Activated naive CD8-positive, alpha-beta T cell (primary cell): ENCODE measurements around the gene OVOL1.
A peak's percentile ranks its signal among the peaks of the same experiment; 100 is the strongest.
"Not testable (repeated sequence)": the region's sequence is repeated elsewhere in the genome, so short reads cannot be mapped to it uniquely, and the experiment has no call there.

ENCODE experiments used
- H3K27ac Mint-ChIP-seq: one replicate; pipeline ENCODE4 v1.8.0; 2021; ENCODE audit warnings: mixed read lengths
- H3K27me3 Mint-ChIP-seq: one replicate; pipeline ENCODE4 v1.8.0; 2021; ENCODE audit warnings: mixed read lengths
- H3K36me3 Mint-ChIP-seq: one replicate; pipeline ENCODE4 v1.8.0; 2021; ENCODE audit warnings: mixed read lengths
- H3K4me1 Mint-ChIP-seq: one replicate; pipeline ENCODE4 v1.8.0; 2021; ENCODE audit warnings: low read depth, mixed read lengths
- H3K4me3 Mint-ChIP-seq: one replicate; pipeline ENCODE4 v1.8.0; 2021; ENCODE audit warnings: mild to moderate bottlenecking, mixed read lengths
- H3K9me3 Mint-ChIP-seq: one replicate; pipeline ENCODE4 v1.8.0; 2021; ENCODE audit warnings: low read depth, mixed read lengths

OVOL1 gene

DNA sequence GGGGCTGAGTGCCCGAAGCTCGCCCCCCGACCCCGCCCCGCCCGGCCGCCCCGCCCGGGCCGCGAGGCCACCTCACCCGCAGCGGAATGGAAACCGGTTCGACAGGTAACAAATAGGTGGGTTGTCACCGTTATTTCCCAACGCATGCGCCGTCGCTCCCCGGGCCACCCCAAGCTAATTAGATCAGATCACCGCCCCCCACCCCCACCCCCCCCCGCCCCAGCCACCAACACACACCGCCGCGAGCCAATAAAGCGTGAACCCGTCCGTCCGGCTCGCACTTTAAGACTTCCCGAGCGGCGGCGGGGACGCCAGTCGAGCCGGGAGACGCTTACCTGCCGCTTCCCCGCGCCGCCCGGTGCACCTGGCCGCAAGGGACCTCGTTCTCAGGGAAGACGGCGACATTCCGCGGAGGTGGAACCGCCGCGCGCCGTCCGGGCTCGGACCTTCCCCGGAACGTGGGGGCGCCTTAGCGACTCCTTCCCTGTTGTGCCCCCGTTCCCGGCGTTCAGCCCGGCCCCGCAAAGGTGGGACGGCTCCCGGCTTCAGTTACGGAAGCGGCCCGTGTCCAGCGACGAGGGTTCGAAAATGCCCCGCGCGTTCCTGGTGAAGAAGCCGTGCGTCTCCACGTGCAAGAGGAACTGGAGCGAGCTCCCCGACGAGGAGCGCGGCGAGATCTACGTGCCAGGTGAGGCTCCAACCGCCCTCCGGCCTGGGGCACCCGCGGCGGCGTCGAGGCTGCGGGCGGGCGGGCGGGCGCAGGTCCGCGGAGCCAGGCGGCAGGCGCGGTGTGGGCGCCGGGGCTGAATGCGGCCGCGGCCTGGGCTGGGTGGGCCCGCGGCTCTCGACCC lies at the start of gene OVOL1:
OVOL1 (plus strand) TSS at position 278 of the 851 bp plus-strand sequence; CDS start at position 589, 311 bp downstream.
- Mint-ChIP-seq H3K27me3 (peaks cover 14% of the 10 kb centered on the region), H3K9me3 (no peaks in the 10 kb centered on the region), H3K4me1 (peaks cover 17% of the 10 kb centered on the region), H3K27ac (no peak within 1 kb of the TSS), H3K4me3 (peak within 1 kb of the TSS; percentile 81), H3K36me3 (no peaks in the 10 kb centered on the region)

DNA sequence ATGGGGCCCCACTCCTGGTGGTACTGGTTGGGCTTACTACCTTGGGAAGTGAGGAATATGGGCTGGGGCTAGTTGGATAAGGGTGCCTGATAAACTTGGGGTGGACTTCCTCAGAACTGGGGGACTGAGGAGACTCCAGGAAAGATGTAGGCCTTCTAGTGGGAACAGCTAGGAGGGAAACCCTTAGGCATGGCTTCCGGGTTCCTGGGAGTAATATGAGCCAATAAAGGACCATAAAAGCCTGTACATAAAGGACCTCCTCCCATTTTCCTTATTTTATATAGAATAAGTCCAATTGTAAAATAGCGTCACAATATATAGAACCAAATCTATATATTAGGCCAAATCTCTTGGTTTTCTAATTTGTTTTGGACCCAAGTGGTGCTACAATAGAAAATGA lies 47.8 kb upstream of the OVOL1 start:
- H3K4me3 Mint-ChIP-seq, result no peak overlapping the region
- H3K27me3 Mint-ChIP-seq, result peaks cover 6% of the 10 kb centered on the region
- no peaks in the 10 kb centered on the region for H3K36me3 Mint-ChIP-seq
- no peak overlapping the region for H3K27ac Mint-ChIP-seq
- H3K4me1 Mint-ChIP-seq, result no peaks in the 10 kb centered on the region
- H3K9me3 Mint-ChIP-seq, result no peaks in the 10 kb centered on the region

- no peak overlapping the region for H3K27ac Mint-ChIP-seq
- H3K27me3 Mint-ChIP-seq, result peaks cover 10% of the 10 kb centered on the region
- H3K4me1 Mint-ChIP-seq, result no peaks in the 10 kb centered on the region
- H3K4me3 Mint-ChIP-seq, result no peak overlapping the region
- H3K36me3 Mint-ChIP-seq, result no peaks in the 10 kb centered on the region
- H3K9me3 Mint-ChIP-seq, result no peaks in the 10 kb centered on the region
These were observed 45.7 kb upstream of the OVOL1 start for GRCh38 chr11:65741185-65741584.

- Mint-ChIP-seq H3K4me1 (no peaks in the 10 kb centered on the region), H3K27ac (no peak overlapping the region), H3K27me3 (peaks cover 10% of the 10 kb centered on the region), H3K4me3 (no peak overlapping the region), H3K9me3 (no peaks in the 10 kb centered on the region), H3K36me3 (no peaks in the 10 kb centered on the region)
These were observed 44.5 kb upstream of the OVOL1 start for GRCh38 chr11:65742353-65742752.

DNA sequence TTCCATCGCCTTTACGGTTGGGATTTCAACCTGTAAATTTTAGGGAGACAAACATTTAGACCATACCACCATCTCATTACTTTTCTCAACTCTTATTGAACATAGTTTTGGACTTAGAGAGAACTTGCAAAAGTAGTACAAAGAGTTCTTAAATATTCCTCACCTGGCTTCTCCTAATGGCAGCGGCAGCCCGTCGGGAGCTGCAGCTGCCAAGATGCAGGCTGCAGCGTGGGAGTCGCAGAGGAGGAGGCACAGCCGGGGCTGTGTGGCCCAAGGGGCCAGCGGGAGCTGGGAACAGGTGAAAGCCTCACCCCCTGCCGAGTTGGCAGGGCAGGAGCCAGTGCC lies 43.2 kb upstream of the OVOL1 start:
- Mint-ChIP-seq H3K27me3 (peaks cover 10% of the 10 kb centered on the region), H3K27ac (no peak overlapping the region), H3K36me3 (no peaks in the 10 kb centered on the region), H3K9me3 (no peaks in the 10 kb centered on the region), H3K4me1 (no peaks in the 10 kb centered on the region), H3K4me3 (no peak overlapping the region)

DNA sequence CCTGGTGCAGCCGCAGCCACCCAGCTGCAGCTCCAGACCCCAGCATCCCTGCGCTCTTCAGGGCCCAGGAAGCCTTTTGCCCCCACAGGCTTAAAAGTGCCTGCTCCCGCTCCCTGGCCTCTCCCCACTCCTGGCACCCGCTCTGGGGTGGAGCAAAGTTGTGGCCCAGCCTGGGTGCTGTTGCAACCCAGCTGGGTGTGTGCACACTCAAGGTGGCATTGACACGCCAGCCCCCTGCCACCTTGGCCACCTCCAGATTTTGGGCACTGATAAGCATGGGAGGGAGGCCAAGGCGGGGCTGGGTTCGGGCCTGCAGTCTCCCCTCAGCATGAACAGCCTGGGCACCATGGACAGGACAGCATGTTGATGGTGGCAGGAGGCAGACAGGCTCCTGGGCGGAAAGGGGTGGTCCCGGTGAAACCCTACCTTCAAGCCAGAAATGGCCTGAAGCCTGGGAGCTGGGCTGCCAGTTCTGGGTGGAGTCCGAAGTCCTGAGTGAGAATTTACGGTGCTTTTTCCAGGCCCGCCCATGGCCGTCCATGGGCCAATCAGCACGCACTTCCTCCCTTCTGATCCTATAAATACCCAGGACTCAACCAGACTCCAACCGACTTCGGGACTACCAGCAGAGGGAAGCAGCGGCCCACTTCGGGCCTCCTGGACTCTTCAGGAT lies 42.7 kb upstream of the OVOL1 start:
- Mint-ChIP-seq H3K36me3 (no peaks in the 10 kb centered on the region), H3K9me3 (no peaks in the 10 kb centered on the region), H3K27me3 (peaks cover 10% of the 10 kb centered on the region)

GRCh38 chr11:65744699-65745042 lies 42.2 kb upstream of the OVOL1 start:
- Mint-ChIP-seq H3K4me3 (no peak overlapping the region), H3K27ac (no peak overlapping the region), H3K36me3 (no peaks in the 10 kb centered on the region)

More for the DNA sequence above, 42.7 kb upstream of the OVOL1 start:
- no peaks in the 10 kb centered on the region for H3K4me1 Mint-ChIP-seq
- no peak overlapping the region for H3K27ac Mint-ChIP-seq
- H3K4me3 Mint-ChIP-seq, result no peak overlapping the region

GRCh38 chr11:65745049-65745448 lies 41.8 kb upstream of the OVOL1 start:
- Mint-ChIP-seq H3K4me1 (no peaks in the 10 kb centered on the region), H3K27ac (no peak overlapping the region), H3K27me3 (peaks cover 8% of the 10 kb centered on the region), H3K36me3 (no peaks in the 10 kb centered on the region), H3K4me3 (no peak overlapping the region), H3K9me3 (no peaks in the 10 kb centered on the region)

More at GRCh38 chr11:65744699-65745042, 42.2 kb upstream of the OVOL1 start:
- Mint-ChIP-seq H3K9me3 (no peaks in the 10 kb centered on the region), H3K4me1 (no peaks in the 10 kb centered on the region), H3K27me3 (peaks cover 10% of the 10 kb centered on the region)

- H3K9me3 Mint-ChIP-seq, H3K36me3 Mint-ChIP-seq, H3K4me3 Mint-ChIP-seq, H3K27me3 Mint-ChIP-seq, H3K27ac Mint-ChIP-seq, H3K4me1 Mint-ChIP-seq: not testable (repeated sequence)
These were observed 24.7 kb upstream of the OVOL1 start for GRCh38 chr11:65762169-65762568.

DNA sequence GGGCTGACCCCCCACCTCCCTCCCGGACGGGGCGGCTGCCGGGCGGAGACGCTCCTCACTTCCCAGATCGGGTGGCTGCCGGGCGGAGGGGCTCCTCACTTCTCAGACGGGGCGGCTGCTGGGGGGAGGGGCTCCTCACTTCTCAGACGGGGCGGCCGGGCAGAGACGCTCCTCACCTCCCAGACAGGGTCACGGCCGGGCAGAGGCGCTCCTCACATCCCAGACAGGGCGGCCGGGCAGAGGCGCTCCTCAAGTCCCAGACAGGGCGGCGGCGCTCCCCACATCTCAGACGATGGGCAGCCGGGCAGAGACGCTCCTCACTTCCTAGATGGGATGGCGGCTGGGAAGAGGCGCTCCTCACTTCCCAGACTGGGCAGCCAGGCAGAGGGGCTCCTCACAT lies 24.0 kb upstream of the OVOL1 start:
- not testable (repeated sequence) for H3K4me3 Mint-ChIP-seq, H3K4me1 Mint-ChIP-seq, H3K9me3 Mint-ChIP-seq, H3K36me3 Mint-ChIP-seq, H3K27me3 Mint-ChIP-seq, H3K27ac Mint-ChIP-seq

DNA sequence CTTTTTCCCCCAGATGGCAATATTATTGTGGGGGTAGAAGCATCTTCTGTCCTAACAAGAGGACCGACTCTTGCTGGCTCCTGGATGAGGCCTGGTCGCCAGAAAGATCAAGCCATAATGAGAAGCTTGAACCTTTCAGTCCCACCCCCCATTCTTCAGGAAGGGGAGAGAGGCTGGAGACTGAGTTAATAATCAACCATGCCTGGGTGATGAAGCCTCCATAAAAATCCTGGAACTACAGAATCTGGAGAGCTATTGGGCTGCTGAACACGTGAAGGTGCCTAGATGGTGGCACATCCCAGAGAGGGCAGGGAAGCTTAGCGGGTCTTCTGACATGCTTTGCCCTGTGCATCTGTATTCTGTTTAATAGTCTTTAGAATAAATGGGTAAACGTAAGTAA lies 22.4 kb upstream of the OVOL1 start:
- Mint-ChIP-seq H3K4me3 (no peak overlapping the region), H3K27me3 (peaks cover under 1% of the 10 kb centered on the region), H3K9me3 (no peaks in the 10 kb centered on the region), H3K27ac (no peak overlapping the region), H3K36me3 (no peaks in the 10 kb centered on the region), H3K4me1 (no peaks in the 10 kb centered on the region)

GRCh38 chr11:65766535-65766934 lies 20.3 kb upstream of the OVOL1 start:
- Mint-ChIP-seq H3K27ac (no peak overlapping the region), H3K36me3 (peaks cover 3% of the 10 kb centered on the region), H3K9me3 (no peaks in the 10 kb centered on the region), H3K27me3 (no peaks in the 10 kb centered on the region), H3K4me3 (no peak overlapping the region), H3K4me1 (peaks cover 5% of the 10 kb centered on the region)

DNA sequence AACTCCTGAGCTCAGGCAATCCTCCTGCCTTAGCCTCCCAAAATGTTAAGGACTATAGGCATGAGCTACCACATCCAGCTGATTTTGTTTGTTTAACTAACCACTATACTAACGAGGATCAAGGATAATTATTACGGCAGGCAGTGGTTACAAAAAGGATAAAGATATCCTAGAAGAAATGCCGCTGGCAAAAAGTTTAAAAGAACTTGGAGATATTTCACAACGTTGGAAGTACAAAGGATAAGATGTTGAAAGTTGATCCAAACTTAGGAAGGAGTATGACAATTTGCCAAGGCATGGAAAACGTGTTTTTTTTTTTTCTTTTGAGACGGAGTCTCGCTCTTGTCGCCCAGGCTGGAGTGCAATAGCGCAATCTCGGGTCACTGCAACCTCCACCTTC lies 19.5 kb upstream of the OVOL1 start:
- no peaks in the 10 kb centered on the region for H3K9me3 Mint-ChIP-seq

DNA sequence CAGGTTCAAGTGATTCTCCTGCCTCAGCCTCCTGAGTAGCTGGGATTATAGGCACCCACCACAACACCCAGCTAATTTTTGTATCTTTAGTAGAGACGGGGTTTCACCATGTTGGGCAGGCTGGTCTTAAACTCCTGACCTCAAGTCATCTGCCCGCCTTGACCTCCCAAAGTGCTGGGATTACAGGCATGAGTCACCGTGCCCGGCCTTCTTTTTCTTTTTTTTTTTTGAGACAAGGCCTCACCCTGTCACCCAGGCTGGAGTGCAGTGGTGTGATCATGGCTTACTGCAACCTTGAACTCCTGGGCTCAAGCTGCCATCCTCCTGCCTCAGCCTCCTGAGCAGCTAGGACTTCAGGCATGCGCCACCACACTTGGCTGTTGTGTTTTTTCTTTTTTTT lies 19.1 kb upstream of the OVOL1 start:
- H3K27ac Mint-ChIP-seq, H3K4me1 Mint-ChIP-seq, H3K27me3 Mint-ChIP-seq, H3K36me3 Mint-ChIP-seq, H3K4me3 Mint-ChIP-seq, H3K9me3 Mint-ChIP-seq: not testable (repeated sequence)

More for the DNA sequence above, 19.5 kb upstream of the OVOL1 start:
- H3K27ac Mint-ChIP-seq, result no peak overlapping the region
- H3K36me3 Mint-ChIP-seq, result peaks cover 3% of the 10 kb centered on the region
- peaks cover 5% of the 10 kb centered on the region for H3K4me1 Mint-ChIP-seq
- H3K27me3 Mint-ChIP-seq, result no peaks in the 10 kb centered on the region
- no peak overlapping the region for H3K4me3 Mint-ChIP-seq

DNA sequence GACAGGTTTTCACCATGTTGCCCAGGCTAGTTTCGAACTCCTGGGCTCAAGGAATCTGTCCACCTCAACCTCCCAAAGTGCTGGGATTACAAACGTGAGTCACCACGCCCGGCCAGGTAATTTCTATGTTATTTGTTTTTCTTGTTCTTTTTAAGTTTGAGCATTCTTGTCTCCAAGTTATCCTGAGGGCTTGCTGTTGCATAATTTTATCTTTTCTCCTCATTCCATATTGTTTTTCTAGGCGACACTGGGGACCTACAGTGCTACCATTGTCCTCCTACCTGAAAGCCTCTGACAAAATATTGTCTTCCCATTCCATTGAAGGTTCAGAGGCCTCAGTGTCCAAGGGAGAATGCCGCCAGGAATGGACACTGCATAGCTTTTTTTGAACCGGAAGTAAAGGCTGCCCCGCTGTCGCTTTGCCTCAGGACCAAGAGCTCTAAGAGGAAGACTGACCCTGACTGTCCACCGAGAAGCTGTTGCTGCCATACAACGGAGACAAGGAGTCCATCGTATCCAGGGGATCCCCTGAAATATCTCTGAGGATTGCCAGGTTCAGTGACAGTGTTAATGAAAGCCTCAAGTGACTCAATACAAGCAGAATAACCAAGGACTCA lies 15.8 kb upstream of the OVOL1 start:
- Mint-ChIP-seq H3K4me1 (peaks cover 12% of the 10 kb centered on the region), H3K9me3 (no peaks in the 10 kb centered on the region), H3K36me3 (peaks cover 3% of the 10 kb centered on the region), H3K27me3 (no peaks in the 10 kb centered on the region), H3K4me3 (no peak overlapping the region), H3K27ac (no peak overlapping the region)
